Left ventricle myocardium inferior (tissue), 1 donor: ENCODE data around the gene RTEL1. TPM values are rescaled to one million over a fixed set of nuclear protein-coding genes. Genes with fewer than 3 reads are reported as not detected.
A peak's percentile ranks its signal among the peaks of the same experiment; 100 is the strongest.
"Not testable (repeated sequence)": the region's sequence is repeated elsewhere in the genome, so short reads cannot be mapped to it uniquely, and the experiment has no call there.

Source experiments
- DNase-seq: peaks from one replicate; pipeline ENCODE4 v3.0.0-alpha.2; 2020
- H3K27ac ChIP-seq: fragments of 200-600 bp; replicated peaks from 2 replicates; pipeline ENCODE4 v1.8.0; 2021
- H3K27me3 ChIP-seq: fragments of 200-600 bp; 2 replicates; pipeline ENCODE4 v1.8.0; 2021; ENCODE audit warnings: low read depth
- H3K36me3 ChIP-seq: fragments of 200-600 bp; 2 replicates; pipeline ENCODE4 v1.8.0; 2021
- H3K4me1 ChIP-seq: fragments of 200-600 bp; 2 replicates; pipeline ENCODE4 v1.8.0; 2021
- H3K4me3 ChIP-seq: fragments of 200-600 bp; 2 replicates; pipeline ENCODE4 v1.8.0; 2021; ENCODE audit warnings: mild to moderate bottlenecking, moderate library complexity
- H3K9me3 ChIP-seq: fragments of 200-600 bp; replicated peaks from 2 replicates; pipeline ENCODE4 v1.8.0; 2021
- CTCF ChIP-seq: fragments of 200-600 bp; IDR thresholded peaks from 2 replicates; pipeline ENCODE4 v1.8.0; 2021; ENCODE audit warnings: antibody characterized with exemption, mild to moderate bottlenecking, borderline replicate concordance
- intact Hi-C: fragments of 100-400 bp; cut with micrococcal nuclease; formaldehyde crosslinking; loops from one replicate; pipeline ENCODE4 v1.11.0; 2022
- total RNA-seq: library from RNA; stranded (reverse); fragmentation: NEBNext Ultra II Directional; extraction: Animal tissue kit (Norgen Biotek cat#: 25700); gene quantifications from one replicate; pipeline ENCODE4 v1.2.1, GENCODE V29; 2021
- donor health status: DM: no; HTN: yes; CAD: no; lungs with severe emphysema.

RTEL1 gene
- total RNA-seq, 1 donor from 2014 or later, result 9.6 TPM

- DNase-seq, H3K4me1 ChIP-seq, H3K27ac ChIP-seq, H3K4me3 ChIP-seq, intact Hi-C loops, H3K9me3 ChIP-seq, H3K27me3 ChIP-seq: not testable (repeated sequence)
- peak; percentile 46 for TF ChIP-seq CTCF
- H3K36me3 ChIP-seq, result peaks cover 45% of the 10 kb centered on the region
Observed at GRCh38 chr20:63613863-63614594, 44.1 kb upstream of the RTEL1 start.

GRCh38 chr20:63617092-63617875 is 40.8 kb upstream of the RTEL1 start:
- H3K36me3 ChIP-seq, result peaks cover 49% of the 10 kb centered on the region
- no peak for DNase-seq
- intact Hi-C loops, result no loop called here

GRCh38 chr20:63617876-63618265 is 40.2 kb upstream of the RTEL1 start:
- intact Hi-C loops, result no loop called here

More at GRCh38 chr20:63617092-63617875, 40.8 kb upstream of the RTEL1 start:
- no peak overlapping the region for H3K4me3 ChIP-seq
- H3K27me3 ChIP-seq, result no peaks in the 10 kb centered on the region
- no peaks in the 10 kb centered on the region for H3K9me3 ChIP-seq
- peaks cover 7% of the 10 kb centered on the region for H3K4me1 ChIP-seq
- H3K27ac ChIP-seq, result no peak overlapping the region
- no peak for TF ChIP-seq CTCF

GRCh38 chr20:63618291-63618980 is 39.7 kb upstream of the RTEL1 start:
- intact Hi-C loops, result no loop called here
- Histone ChIP-seq H3K36me3 (peaks cover 55% of the 10 kb centered on the region), H3K27ac (no peak overlapping the region), H3K9me3 (no peaks in the 10 kb centered on the region), H3K4me1 (no peaks in the 10 kb centered on the region), H3K4me3 (no peak overlapping the region), H3K27me3 (no peaks in the 10 kb centered on the region)
- TF ChIP-seq CTCF, result no peak
- no peak for DNase-seq

More at GRCh38 chr20:63617876-63618265, 40.2 kb upstream of the RTEL1 start:
- no peak overlapping the region for H3K4me3 ChIP-seq
- H3K9me3 ChIP-seq, result no peaks in the 10 kb centered on the region
- no peak for TF ChIP-seq CTCF
- DNase-seq, result no peak
- peaks cover 53% of the 10 kb centered on the region for H3K36me3 ChIP-seq
- H3K4me1 ChIP-seq, result peaks cover 3% of the 10 kb centered on the region
- H3K27ac ChIP-seq, result no peak overlapping the region
- no peaks in the 10 kb centered on the region for H3K27me3 ChIP-seq

GRCh38 chr20:63619086-63619485 is 39.0 kb upstream of the RTEL1 start:
- H3K36me3 ChIP-seq, result peaks cover 55% of the 10 kb centered on the region
- no peak for DNase-seq

More at GRCh38 chr20:63619086-63619485, 39.0 kb upstream of the RTEL1 start:
- no peaks in the 10 kb centered on the region for H3K4me1 ChIP-seq
- no peak overlapping the region for H3K4me3 ChIP-seq
- intact Hi-C loops, result no loop called here
- no peaks in the 10 kb centered on the region for H3K9me3 ChIP-seq
- no peak for TF ChIP-seq CTCF
- H3K27ac ChIP-seq, result no peak overlapping the region
- no peaks in the 10 kb centered on the region for H3K27me3 ChIP-seq
